Caco-2 (cell line): ENCODE results near the gene PPP2R1A. TPM values are rescaled to one million over a fixed set of nuclear protein-coding genes. Genes with fewer than 3 reads are reported as not detected.

Source experiments
- BruUV-seq: library from RNA; stranded (reverse); fragments of 400-500 nt; replicated peaks from 2 replicates; lab custom pipeline; 2021; lab: Mats Ljungman, UMichigan
- CTCF ChIA-PET: fragments of 300-600 bp; sonication (Branson Sonifier 250); formaldehyde crosslinking; loops from one replicate; lab custom pipeline; 2022; ENCODE audit warnings: antibody characterized with exemption; lab: Charles Lee
- POLR2A ChIA-PET: fragments of 300-600 bp; sonication (Branson Sonifier 250); formaldehyde crosslinking; loops from one replicate; lab custom pipeline; 2022; ENCODE audit warnings: antibody characterized with exemption; lab: Charles Lee
- DNase-seq, 2 experiments: peaks; one replicate each; pipeline versions ENCODE4 v3.0.0 to v3.0.0-alpha.2; 2020 to 2022
- H3K27me3 ChIP-seq: replicated peaks from 2 replicates; pipeline ENCODE4 v1.6.0; 2011; ENCODE audit warnings: low read length; ENCODE audit not compliant: control insufficient read depth, insufficient read depth
- H3K36me3 ChIP-seq: 2 replicates; pipeline ENCODE4 v1.5.1; 2011; ENCODE audit warnings: low read length; ENCODE audit not compliant: control insufficient read depth, insufficient read depth
- H3K4me1 ChIP-seq: fragments of 250-450 bp; sonication (Bioruptor Pico); 2 replicates; pipeline ENCODE4 v1.5.1; 2020; ENCODE audit warnings: mild to moderate bottlenecking
- H3K4me3 ChIP-seq: 2 replicates; pipeline ENCODE4 v1.5.1; 2011; ENCODE audit warnings: low read depth, mild to moderate bottlenecking, control low read depth, low read length
- H3K9me3 ChIP-seq: fragments of 250-450 bp; sonication (Bioruptor Pico); 2 replicates; pipeline ENCODE4 v1.5.1; 2020; ENCODE audit warnings: mild to moderate bottlenecking, moderate library complexity
- H3K27ac Mint-ChIP-seq: one replicate; pipeline ENCODE4 v1.8.0; 2022; ENCODE audit warnings: mixed read lengths; ENCODE audit not compliant: unreplicated experiment
- H3K27me3 Mint-ChIP-seq: one replicate; pipeline ENCODE4 v1.8.0; 2022; ENCODE audit warnings: mixed read lengths; ENCODE audit not compliant: insufficient read depth, unreplicated experiment
- H3K36me3 Mint-ChIP-seq: one replicate; pipeline ENCODE4 v1.8.0; 2022; ENCODE audit warnings: mild to moderate bottlenecking, mixed read lengths; ENCODE audit not compliant: insufficient read depth, unreplicated experiment
- H3K4me1 Mint-ChIP-seq: one replicate; pipeline ENCODE4 v1.8.0; 2022; ENCODE audit warnings: low read depth, mixed read lengths; ENCODE audit not compliant: unreplicated experiment
- H3K4me3 Mint-ChIP-seq: one replicate; pipeline ENCODE4 v1.8.0; 2022; ENCODE audit warnings: mild to moderate bottlenecking, moderate library complexity, mixed read lengths; ENCODE audit not compliant: unreplicated experiment
- H3K9me3 Mint-ChIP-seq: one replicate; pipeline ENCODE4 v1.8.0; 2022; ENCODE audit warnings: mixed read lengths; ENCODE audit not compliant: unreplicated experiment
- intact Hi-C: fragments of 100-400 bp; cut with micrococcal nuclease; formaldehyde crosslinking; loops from one replicate; pipeline ENCODE4 v1.10.0; 2022; ENCODE audit not compliant: unreplicated experiment
- total RNA-seq: library from RNA; stranded (reverse); gene quantifications from 2 replicates; pipeline ENCODE4 v1.2.3, GENCODE V29; 2022
- TF ChIP-seq, protein P1 (sequence below), 2 experiments: fragments of 200-600 bp in 1 of 2; IDR thresholded peaks; 1 replicate in 1 of 2; 2 replicates in 1 of 2; pipeline versions ENCODE4 v1.5.1 to v1.8.0; 2011 to 2022; ENCODE audit warnings: antibody characterized with exemption in 1 of 2, control low read depth in 1 of 2, inconsistent platforms in 1 of 2, low read depth in 1 of 2, low read length in 1 of 2, mild to moderate bottlenecking in 1 of 2, moderate library complexity in 1 of 2; ENCODE audit not compliant: insufficient read depth in 1 of 2, severe bottlenecking in 1 of 2, unreplicated experiment in 1 of 2

Gene PPP2R1A
- total RNA-seq, 1 experiment from 2014 or later: 279 TPM

DNA sequence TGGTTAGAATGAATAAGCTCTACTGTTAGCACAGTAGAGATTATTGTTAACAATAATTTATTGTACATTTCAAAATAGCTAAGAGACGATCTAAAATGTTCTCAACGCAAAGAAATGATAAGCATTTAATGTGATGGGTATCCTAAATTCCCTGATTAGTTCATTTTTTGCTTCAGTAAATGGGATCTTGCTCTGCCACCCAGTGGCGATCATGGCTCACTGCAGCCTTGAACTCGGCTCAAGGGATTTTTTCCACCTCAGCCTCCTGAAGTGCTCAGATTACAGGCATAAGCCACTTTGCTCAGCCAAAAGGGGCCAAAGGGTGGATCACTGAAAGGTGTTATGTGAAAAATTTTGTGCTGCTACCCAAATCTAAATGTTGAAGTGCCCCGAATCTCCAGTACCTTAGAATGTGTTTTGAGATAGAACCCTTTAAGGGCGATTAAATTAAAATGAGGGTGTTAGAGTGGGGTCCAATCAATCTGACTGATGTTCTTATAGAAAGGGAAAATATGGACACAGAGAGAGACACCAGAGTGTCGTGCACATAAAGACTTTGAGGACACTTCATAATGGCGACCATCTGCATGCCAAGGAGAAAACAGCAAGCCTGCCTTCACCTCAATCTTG is 48.0 kb downstream of the PPP2R1A start:
- H3K9me3 Mint-ChIP-seq: peaks cover 20% of the 10 kb centered on the region
- TF ChIP-seq, protein P1, sequence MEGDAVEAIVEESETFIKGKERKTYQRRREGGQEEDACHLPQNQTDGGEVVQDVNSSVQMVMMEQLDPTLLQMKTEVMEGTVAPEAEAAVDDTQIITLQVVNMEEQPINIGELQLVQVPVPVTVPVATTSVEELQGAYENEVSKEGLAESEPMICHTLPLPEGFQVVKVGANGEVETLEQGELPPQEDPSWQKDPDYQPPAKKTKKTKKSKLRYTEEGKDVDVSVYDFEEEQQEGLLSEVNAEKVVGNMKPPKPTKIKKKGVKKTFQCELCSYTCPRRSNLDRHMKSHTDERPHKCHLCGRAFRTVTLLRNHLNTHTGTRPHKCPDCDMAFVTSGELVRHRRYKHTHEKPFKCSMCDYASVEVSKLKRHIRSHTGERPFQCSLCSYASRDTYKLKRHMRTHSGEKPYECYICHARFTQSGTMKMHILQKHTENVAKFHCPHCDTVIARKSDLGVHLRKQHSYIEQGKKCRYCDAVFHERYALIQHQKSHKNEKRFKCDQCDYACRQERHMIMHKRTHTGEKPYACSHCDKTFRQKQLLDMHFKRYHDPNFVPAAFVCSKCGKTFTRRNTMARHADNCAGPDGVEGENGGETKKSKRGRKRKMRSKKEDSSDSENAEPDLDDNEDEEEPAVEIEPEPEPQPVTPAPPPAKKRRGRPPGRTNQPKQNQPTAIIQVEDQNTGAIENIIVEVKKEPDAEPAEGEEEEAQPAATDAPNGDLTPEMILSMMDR (IDR thresholded peaks at IDR 0.05; ENCODE audit: insufficient read depth in 1 of 2, low read depth in 1 of 2, low read length in 1 of 2, severe bottlenecking in 1 of 2, unreplicated experiment in 1 of 2): peak; percentile 88 to 90
- POLR2A ChIA-PET: no interaction called here
- H3K4me1 Mint-ChIP-seq: no peaks in the 10 kb centered on the region
- BruUV-seq: no TSS peak
- H3K4me3 ChIP-seq: no peak overlapping the region
- no peaks in the 10 kb centered on the region for H3K27me3 ChIP-seq
- DNase-seq: peak; percentile 52 to 69
- H3K9me3 ChIP-seq: no peaks in the 10 kb centered on the region
- H3K27me3 Mint-ChIP-seq: no peaks in the 10 kb centered on the region
- CTCF ChIA-PET: interaction anchor here (1.1 kb wide), 1 partner anchor 98 kb away, joined by 3 read pairs; the partner anchor contains the start of gene ZNF616
- H3K27ac Mint-ChIP-seq: no peak overlapping the region
- H3K36me3 ChIP-seq: no peaks in the 10 kb centered on the region
- no peak overlapping the region for H3K4me3 Mint-ChIP-seq
- H3K36me3 Mint-ChIP-seq: no peaks in the 10 kb centered on the region
- H3K4me1 ChIP-seq: no peaks in the 10 kb centered on the region
- intact Hi-C loops: loop anchor here (5.0 kb wide), 1 partner anchor 51 kb away; no protein-coding TSS in a partner anchor

- no peak overlapping the region for H3K27ac Mint-ChIP-seq
- CTCF ChIA-PET: no interaction called here
- peaks cover 9% of the 10 kb centered on the region; the same call in 1 of the 2 replicates for H3K9me3 ChIP-seq
- H3K4me3 ChIP-seq: no peak overlapping the region
- intact Hi-C loops: loop anchor here (10.0 kb wide), 1 partner anchor 501 kb away; no protein-coding TSS in a partner anchor
- no peaks in the 10 kb centered on the region for H3K4me1 Mint-ChIP-seq
- no peaks in the 10 kb centered on the region for H3K27me3 Mint-ChIP-seq
- POLR2A ChIA-PET: no interaction called here
- no peaks in the 10 kb centered on the region for H3K27me3 ChIP-seq
- no peak overlapping the region for H3K4me3 Mint-ChIP-seq
- BruUV-seq: no TSS peak
- no peak for DNase-seq
- H3K36me3 Mint-ChIP-seq: no peaks in the 10 kb centered on the region
- H3K36me3 ChIP-seq: no peaks in the 10 kb centered on the region
- no peaks in the 10 kb centered on the region for H3K4me1 ChIP-seq
- H3K9me3 Mint-ChIP-seq: peaks cover 12% of the 10 kb centered on the region
- TF ChIP-seq, protein P1 (IDR thresholded peaks at IDR 0.05; ENCODE audit: insufficient read depth in 1 of 2, low read depth in 1 of 2, low read length in 1 of 2, severe bottlenecking in 1 of 2, unreplicated experiment in 1 of 2): no peak
Observed at GRCh38 chr19:52244021-52244420, 54.2 kb downstream of the PPP2R1A start.

- Mint-ChIP-seq H3K36me3 (no peaks in the 10 kb centered on the region), H3K27me3 (no peaks in the 10 kb centered on the region), H3K9me3 (peaks cover 13% of the 10 kb centered on the region), H3K4me3 (no peak overlapping the region), H3K27ac (no peak overlapping the region), H3K4me1 (no peaks in the 10 kb centered on the region)
- Histone ChIP-seq H3K36me3 (no peaks in the 10 kb centered on the region), H3K27me3 (no peaks in the 10 kb centered on the region), H3K9me3 (peaks cover 20% of the 10 kb centered on the region; the same call in 1 of the 2 replicates), H3K4me3 (no peak overlapping the region), H3K4me1 (no peaks in the 10 kb centered on the region)
- ChIA-PET CTCF (interaction anchor here (0.8 kb wide), 1 partner anchor 19 kb away, joined by 3 read pairs; no protein-coding TSS in a partner anchor), POLR2A (no interaction called here)
- TF ChIP-seq, protein P1 (IDR thresholded peaks at IDR 0.05; ENCODE audit: insufficient read depth in 1 of 2, low read depth in 1 of 2, low read length in 1 of 2, severe bottlenecking in 1 of 2, unreplicated experiment in 1 of 2): peak; percentile 10 to 15
- intact Hi-C loops: loop anchor here (10.0 kb wide), 1 partner anchor 497 kb away; no protein-coding TSS in a partner anchor
- BruUV-seq: no TSS peak
- peak; percentile 32 to 42 for DNase-seq
Observed at GRCh38 chr19:52248241-52248640, 58.4 kb downstream of the PPP2R1A start.
